HEK293 (cell line): ENCODE measurements around the gene OLIG2.

Experiments used
- AEBP2 ChIP-seq: fragments of 450-650 bp; formaldehyde crosslinking; IDR thresholded peaks from 2 replicates; pipeline ENCODE4 v1.5.1; 2016; ENCODE audit warnings: missing biosample characterization, missing genetic modification characterization, borderline replicate concordance
- HOXC10 ChIP-seq: sonication (generic); formaldehyde crosslinking; IDR thresholded peaks from 2 replicates; pipeline ENCODE4 v1.8.1; 2023; ENCODE audit warnings: mild to moderate bottlenecking, missing genetic modification reagents
- KLF16 ChIP-seq: fragments of 450-650 bp; formaldehyde crosslinking; IDR thresholded peaks from 2 replicates; pipeline ENCODE4 v1.5.1; 2017; ENCODE audit warnings: missing biosample characterization, missing genetic modification characterization
- KLF7 ChIP-seq: fragments of 450-650 bp; formaldehyde crosslinking; IDR thresholded peaks from 2 replicates; pipeline ENCODE4 v1.5.1; 2016; ENCODE audit warnings: missing biosample characterization, missing genetic modification characterization, borderline replicate concordance
- KLF8 ChIP-seq: fragments of 450-650 bp; formaldehyde crosslinking; IDR thresholded peaks from 2 replicates; pipeline ENCODE4 v1.5.1; 2016; ENCODE audit warnings: missing biosample characterization, missing genetic modification characterization
- KLF9 ChIP-seq: fragments of 450-650 bp; formaldehyde crosslinking; IDR thresholded peaks from 2 replicates; pipeline ENCODE4 v1.5.1; 2016; ENCODE audit warnings: missing biosample characterization, missing genetic modification characterization, low read depth
- PRDM1 ChIP-seq: fragments of 450-650 bp; formaldehyde crosslinking; IDR thresholded peaks from 2 replicates; pipeline ENCODE4; 2016; ENCODE audit warnings: missing biosample characterization, missing genetic modification characterization
- PRDM10 ChIP-seq: fragments of 450-650 bp; formaldehyde crosslinking; IDR thresholded peaks from 2 replicates; pipeline ENCODE4 v1.5.1; 2016; ENCODE audit warnings: missing biosample characterization, missing genetic modification characterization
- REST ChIP-seq: fragments of 450-650 bp; formaldehyde crosslinking; IDR thresholded peaks from 2 replicates; pipeline ENCODE4 v1.5.1; 2016; ENCODE audit warnings: missing biosample characterization, missing genetic modification characterization
- SETDB1 ChIP-seq: IDR thresholded peaks from one replicate; pipeline ENCODE4 v1.6.1; 2017; ENCODE audit warnings: mild to moderate bottlenecking, low read length, moderate library complexity, mixed read lengths; ENCODE audit not compliant: insufficient read length
- WT1 ChIP-seq: fragments of 450-650 bp; formaldehyde crosslinking; IDR thresholded peaks from 2 replicates; pipeline ENCODE4 v1.5.1; 2016; ENCODE audit warnings: missing biosample characterization, missing genetic modification characterization
- ZNF155 ChIP-seq: fragments of 450-650 bp; formaldehyde crosslinking; IDR thresholded peaks from 2 replicates; pipeline ENCODE4 v1.5.1; 2016; ENCODE audit warnings: missing biosample characterization, missing genetic modification characterization
- ZNF354C ChIP-seq: fragments of 450-650 bp; formaldehyde crosslinking; IDR thresholded peaks from 2 replicates; pipeline ENCODE4 v1.5.1; 2016; ENCODE audit warnings: missing biosample characterization, missing genetic modification characterization, low read depth, borderline replicate concordance
- ZNF37A ChIP-seq: fragments of 450-650 bp; IDR thresholded peaks from 2 replicates; pipeline ENCODE4 v1.5.1; 2018; ENCODE audit warnings: missing biosample characterization, missing genetic modification characterization
- ZNF426 ChIP-seq: fragments of 450-650 bp; formaldehyde crosslinking; IDR thresholded peaks from 2 replicates; pipeline ENCODE4 v1.5.1; 2017; ENCODE audit warnings: missing biosample characterization, missing genetic modification characterization, mild to moderate bottlenecking, inconsistent platforms, moderate library complexity
- ZNF518A ChIP-seq: fragments of 450-650 bp; formaldehyde crosslinking; conservative IDR thresholded peaks from 2 replicates; pipeline ENCODE4 v1.5.1; 2016; ENCODE audit warnings: low read depth, missing biosample characterization, missing genetic modification characterization
- ZNF571 ChIP-seq: fragments of 450-650 bp; formaldehyde crosslinking; IDR thresholded peaks from 2 replicates; pipeline ENCODE4 v1.5.0; 2017; ENCODE audit warnings: missing biosample characterization, missing genetic modification characterization
- ZNF610 ChIP-seq: fragments of 450-650 bp; formaldehyde crosslinking; IDR thresholded peaks from 2 replicates; pipeline ENCODE4 v1.5.1; 2016; ENCODE audit warnings: missing biosample characterization, missing genetic modification characterization, borderline replicate concordance
- ZNF624 ChIP-seq: fragments of 450-650 bp; formaldehyde crosslinking; IDR thresholded peaks from 2 replicates; pipeline ENCODE4 v1.5.1; 2017; ENCODE audit warnings: missing biosample characterization, missing genetic modification characterization
- ZNF704 ChIP-seq: fragments of 450-650 bp; formaldehyde crosslinking; IDR thresholded peaks from 2 replicates; pipeline ENCODE4 v1.5.1; 2016; ENCODE audit warnings: missing biosample characterization, missing genetic modification characterization
- ZNF76 ChIP-seq: fragments of 450-650 bp; formaldehyde crosslinking; IDR thresholded peaks from 2 replicates; pipeline ENCODE4; 2016; ENCODE audit warnings: low read depth, missing biosample characterization, missing genetic modification characterization, borderline replicate concordance
- ZSCAN16 ChIP-seq: fragments of 450-650 bp; formaldehyde crosslinking; IDR thresholded peaks from 2 replicates; pipeline ENCODE4 v1.5.1; 2016; ENCODE audit warnings: missing biosample characterization, missing genetic modification characterization
- ZSCAN23 ChIP-seq: fragments of 450-650 bp; formaldehyde crosslinking; IDR thresholded peaks from 2 replicates; pipeline ENCODE4 v1.5.1; 2016; ENCODE audit warnings: missing biosample characterization, missing genetic modification characterization

Gene OLIG2

GRCh38 chr21:33025489-33026442 lies at the start of gene OLIG2 (continued):
- no peak for TF ChIP-seq ZNF571
- TF ChIP-seq ZSCAN23 = peak; percentile 7; the same call in 1 of the 2 replicates
- TF ChIP-seq SETDB1 = no peak
- TF ChIP-seq WT1 (tag by site-specific recombination) = peak; percentile 94
- TF ChIP-seq HOXC10 (CRISPR knock-in tag) = no peak
- TF ChIP-seq ZSCAN16 (tag by site-specific recombination) = no peak
- TF ChIP-seq KLF9 (tag by site-specific recombination) = peak; percentile 74
- TF ChIP-seq ZNF37A = no peak
- TF ChIP-seq AEBP2 (tag by site-specific recombination) = no peak
- TF ChIP-seq ZNF624 (tag by site-specific recombination) = 0 out of 2 replicates have a peak, but pooled peaks have one; percentile 41
- TF ChIP-seq PRDM1 (tag by site-specific recombination) = no peak
- TF ChIP-seq ZNF610 (tag by site-specific recombination) = peak; percentile 71; the same call in 1 of the 2 replicates
- TF ChIP-seq KLF8 (tag by site-specific recombination) = peak; percentile 94
- no peak for TF ChIP-seq ZNF354C (tag by site-specific recombination)
- no peak for TF ChIP-seq ZNF426 (tag by site-specific recombination)
- TF ChIP-seq ZNF155 (tag by site-specific recombination) = no peak
- TF ChIP-seq ZNF704 (tag by site-specific recombination) = no peak
- TF ChIP-seq KLF16 = peak; percentile 93
- no peak for TF ChIP-seq REST (tag by site-specific recombination)
- TF ChIP-seq KLF7 (tag by site-specific recombination) = 0 out of 2 replicates have a peak, but pooled peaks have one; percentile 15
- TF ChIP-seq ZNF518A (tag by site-specific recombination) = peak; percentile 26; the same call in 1 of the 2 replicates
- peak; percentile 85 for TF ChIP-seq PRDM10 (tag by site-specific recombination)
- TF ChIP-seq ZNF76 (tag by site-specific recombination) = peak; percentile 82
